Measurements from ENCODE around the gene NAPB. TPM values are rescaled to one million over a fixed set of nuclear protein-coding genes. Genes with fewer than 3 reads are reported as not detected.

NAPB gene
- total and polyA plus RNA-seq, 4 experiments from 2014 or later = 5.8 to 14.9 (median 9.8) TPM

- Histone ChIP-seq H3K27ac (ENCODE audit: low read depth, low read length) (no peak overlapping the region), H3K27me3 (ENCODE audit: insufficient read depth, low read length) (no peaks in the 10 kb centered on the region), H3K4me3 (ENCODE audit: low read length in 2 of 2) (no peak overlapping the region), H3K9me3 (ENCODE audit: control insufficient read depth in 1 of 2, low read length in 2 of 2) (no peaks in the 10 kb centered on the region), H3K36me3 (ENCODE audit: insufficient read depth, low read length) (peaks cover 26% of the 10 kb centered on the region), H3K4me1 (ENCODE audit: insufficient read depth, low read length) (peaks cover 32% of the 10 kb centered on the region)
- peak overlapping the region; percentile 68 to 87 (median 76) for H3K27ac Mint-ChIP-seq
- peaks cover 29 to 66% of the 10 kb centered on the region in 2 donors for H3K36me3 Mint-ChIP-seq
- H3K4me3 Mint-ChIP-seq = peak overlapping the region in 3 of 8 donors; percentile 34 to 70 (median 63)
- intact Hi-C loops (cut with micrococcal nuclease) = no loop called here
- H3K27me3 Mint-ChIP-seq = no peaks in the 10 kb centered on the region
- DNase-seq = peak in 1 of 5 donors; percentile 20
- ChIA-PET POLR2A (ENCODE audit: partially characterized antibody) (interaction anchor here (1.3 to 1.5 kb wide), 2 partner anchors 8 to 16 kb away, joined by 4 to 8 read pairs; partner anchors contain the start of gene NXT1), CTCF (ENCODE audit: partially characterized antibody) (interaction anchor here (1.1 kb wide), 1 partner anchor 16 kb away, joined by 3 read pairs; the partner anchor contains the start of gene NXT1)
- H3K9me3 Mint-ChIP-seq = no peaks in the 10 kb centered on the region
- H3K4me1 Mint-ChIP-seq = peaks cover 29 to 60% (median 42%) of the 10 kb centered on the region in 4 donors
Measured at GRCh38 chr20:23366384-23366783, 54.9 kb downstream of the NAPB start.

- Mint-ChIP-seq H3K4me1 (peaks cover 31 to 67% (median 47%) of the 10 kb centered on the region in 4 donors), H3K4me3 (peak overlapping the region in 5 of 8 donors; percentile 12 to 70 (median 47)), H3K36me3 (peaks cover 25 to 58% of the 10 kb centered on the region in 2 donors), H3K9me3 (no peaks in the 10 kb centered on the region), H3K27ac (peak overlapping the region; percentile 32 to 97 (median 87)), H3K27me3 (no peaks in the 10 kb centered on the region)
- H3K4me3 ChIP-seq (ENCODE audit: low read length in 2 of 2) = no peak overlapping the region
- intact Hi-C loops (cut with micrococcal nuclease) = no loop called here
- no peak overlapping the region for H3K27ac ChIP-seq (ENCODE audit: low read depth, low read length)
- DNase-seq = peak in 1 of 5 donors; percentile 26
- peaks cover 40% of the 10 kb centered on the region for H3K4me1 ChIP-seq (ENCODE audit: insufficient read depth, low read length)
- POLR2A ChIA-PET (ENCODE audit: partially characterized antibody) = no interaction called here
- H3K27me3 ChIP-seq (ENCODE audit: insufficient read depth, low read length) = no peaks in the 10 kb centered on the region
- H3K36me3 ChIP-seq (ENCODE audit: insufficient read depth, low read length) = peaks cover 22% of the 10 kb centered on the region
- no peaks in the 10 kb centered on the region for H3K9me3 ChIP-seq (ENCODE audit: control insufficient read depth in 1 of 2, low read length in 2 of 2)
- CTCF ChIA-PET (ENCODE audit: partially characterized antibody) = interaction anchor here (0.9 to 1.1 kb wide), 2 partner anchors 15 to 16 kb away, joined by 3 read pairs; partner anchors contain the start of gene NXT1
Measured at GRCh38 chr20:23365390-23366165, 55.7 kb downstream of the NAPB start.

GRCh38 chr20:23363257-23363649, 58.0 kb downstream of the NAPB start:
- Histone ChIP-seq H3K27me3 (ENCODE audit: insufficient read depth, low read length) (no peaks in the 10 kb centered on the region), H3K4me3 (ENCODE audit: low read length in 2 of 2) (peak overlapping the region in 1 of 2 donors; percentile 64), H3K9me3 (ENCODE audit: control insufficient read depth in 1 of 2, low read length in 2 of 2) (no peaks in the 10 kb centered on the region), H3K27ac (ENCODE audit: low read depth, low read length) (peak overlapping the region; percentile 90), H3K36me3 (ENCODE audit: insufficient read depth, low read length) (no peaks in the 10 kb centered on the region), H3K4me1 (ENCODE audit: insufficient read depth, low read length) (peaks cover 47% of the 10 kb centered on the region)
- no peaks in the 10 kb centered on the region for H3K9me3 Mint-ChIP-seq
- no peaks in the 10 kb centered on the region for H3K27me3 Mint-ChIP-seq
- H3K27ac Mint-ChIP-seq = peak overlapping the region; percentile 96 to 99 (median 97)
- H3K4me1 Mint-ChIP-seq = peaks cover 33 to 79% (median 51%) of the 10 kb centered on the region in 4 donors
- peaks cover 13 to 41% of the 10 kb centered on the region in 2 donors for H3K36me3 Mint-ChIP-seq
- no peak for DNase-seq
- ChIA-PET POLR2A (ENCODE audit: partially characterized antibody) (interaction anchor here (1.2 to 1.5 kb wide), 2 partner anchors 10 to 13 kb away, joined by 3 to 7 read pairs; partner anchors contain the start of gene NXT1), CTCF (ENCODE audit: partially characterized antibody) (interaction anchor here (2.2 kb wide), 1 partner anchor 13 kb away, joined by 12 read pairs; the partner anchor contains the start of gene NXT1)
- intact Hi-C loops (cut with micrococcal nuclease) = loop anchor here (2.0 kb wide), 1 partner anchor 14 kb away; no protein-coding TSS in a partner anchor
- H3K4me3 Mint-ChIP-seq = peak overlapping the region; percentile 81 to 99 (median 94)

- H3K27ac Mint-ChIP-seq = peak overlapping the region; percentile 96 to 99 (median 97)
- peaks cover 13 to 39% of the 10 kb centered on the region in 2 donors for H3K36me3 Mint-ChIP-seq
- Histone ChIP-seq H3K36me3 (ENCODE audit: insufficient read depth, low read length) (no peaks in the 10 kb centered on the region), H3K27ac (ENCODE audit: low read depth, low read length) (peak overlapping the region; percentile 90), H3K4me3 (ENCODE audit: low read length in 2 of 2) (peak overlapping the region; percentile 42 to 64), H3K9me3 (ENCODE audit: control insufficient read depth in 1 of 2, low read length in 2 of 2) (no peaks in the 10 kb centered on the region), H3K4me1 (ENCODE audit: insufficient read depth, low read length) (peaks cover 47% of the 10 kb centered on the region), H3K27me3 (ENCODE audit: insufficient read depth, low read length) (no peaks in the 10 kb centered on the region)
- CTCF ChIA-PET (ENCODE audit: partially characterized antibody) = interaction anchor here (2.2 kb wide), 1 partner anchor 13 kb away, joined by 12 read pairs; the partner anchor contains the start of gene NXT1
- peak overlapping the region; percentile 81 to 99 (median 94) for H3K4me3 Mint-ChIP-seq
- peaks cover 0 to 3% (median 0%) of the 10 kb centered on the region in 8 donors for H3K9me3 Mint-ChIP-seq
- POLR2A ChIA-PET (ENCODE audit: partially characterized antibody) = interaction anchor here (1.2 to 2.1 kb wide), 3 partner anchors 11 to 59 kb away, joined by 3 to 23 read pairs (median 7); partner anchors contain the start of genes NAPB and NXT1
- intact Hi-C loops (cut with micrococcal nuclease) = loop anchor here (1.0 to 2.0 kb wide), 2 partner anchors 14 to 59 kb away; partner anchors contain the start of gene NAPB
- H3K27me3 Mint-ChIP-seq = no peaks in the 10 kb centered on the region
- DNase-seq = peak in 1 of 5 donors; percentile 51
- peaks cover 33 to 79% (median 50%) of the 10 kb centered on the region in 4 donors for H3K4me1 Mint-ChIP-seq
Measured at GRCh38 chr20:23362392-23363256, 58.7 kb downstream of the NAPB start.

GRCh38 chr20:23361476-23362391, 59.6 kb downstream of the NAPB start, which contains the start of gene GZF1:
Gene GZF1, plus strand, starts transcription at chr20:23362182. Its CDS starts 2,202 bp downstream, at chr20:23364384.
- Histone ChIP-seq H3K4me1 (ENCODE audit: insufficient read depth, low read length) (peaks cover 49% of the 10 kb centered on the region), H3K36me3 (ENCODE audit: insufficient read depth, low read length) (no peaks in the 10 kb centered on the region), H3K9me3 (ENCODE audit: control insufficient read depth in 1 of 2, low read length in 2 of 2) (no peaks in the 10 kb centered on the region), H3K27me3 (ENCODE audit: insufficient read depth, low read length) (no peaks in the 10 kb centered on the region), H3K4me3 (ENCODE audit: low read length in 2 of 2) (peak within 1 kb of the TSS; percentile 50 to 91), H3K27ac (ENCODE audit: low read depth, low read length) (peak within 1 kb of the TSS; percentile 90)
- H3K27me3 Mint-ChIP-seq = no peaks in the 10 kb centered on the region
- H3K4me1 Mint-ChIP-seq = peaks cover 33 to 79% (median 50%) of the 10 kb centered on the region in 4 donors
- H3K27ac Mint-ChIP-seq = peak within 1 kb of the TSS; percentile 96 to 99 (median 97)
- H3K9me3 Mint-ChIP-seq = peaks cover 0 to 3% (median 0%) of the 10 kb centered on the region in 8 donors
- peak; percentile 96 to 99 (median 98) for DNase-seq
- ChIA-PET POLR2A (ENCODE audit: partially characterized antibody) (interaction anchor here (1.0 to 4.8 kb wide), 3 partner anchors 9 to 59 kb away, joined by 5 to 128 read pairs (median 23); partner anchors contain the start of genes NAPB and NXT1), CTCF (ENCODE audit: partially characterized antibody) (interaction anchor here (0.9 to 4.9 kb wide), 3 partner anchors 9 to 57 kb away, joined by 3 to 78 read pairs (median 3); partner anchors contain the start of gene NXT1)
- intact Hi-C loops (cut with micrococcal nuclease) = loop anchor here (1.0 to 2.0 kb wide), 2 partner anchors 13 to 60 kb away; partner anchors contain the start of gene NAPB
- peak within 1 kb of the TSS; percentile 86 to 99 (median 94) for H3K4me3 Mint-ChIP-seq
- H3K36me3 Mint-ChIP-seq = peaks cover 13 to 34% of the 10 kb centered on the region in 2 donors
